Loucy (cell line): ENCODE data around the gene FXYD6.

Experiments used
- H2AFZ ChIP-seq: fragments of 200-600 bp; sonication (generic); 2 replicates; pipeline ENCODE4 v1.6.0; 2016; ENCODE audit warnings: antibody characterized with exemption, mild to moderate bottlenecking, low read length, moderate library complexity
- H3F3A ChIP-seq: fragments of 200-600 bp; 2 replicates; pipeline ENCODE4 v1.6.0; 2016; ENCODE audit warnings: antibody characterized with exemption, low read depth, mild to moderate bottlenecking
- H3K27me3 ChIP-seq: fragments of 200-600 bp; sonication (generic); 2 replicates; pipeline ENCODE4 v1.6.1; 2014; ENCODE audit warnings: low read length, mild to moderate bottlenecking; ENCODE audit not compliant: insufficient read depth, poor library complexity, severe bottlenecking
- H3K36me3 ChIP-seq: fragments of 200-600 bp; sonication (generic); 2 replicates; pipeline ENCODE4 v1.6.1; 2016; ENCODE audit warnings: low read length; ENCODE audit not compliant: insufficient read depth
- H3K4me1 ChIP-seq: fragments of 200-600 bp; sonication (generic); 2 replicates; pipeline ENCODE4 v1.5.1; 2014; ENCODE audit warnings: low read length, mild to moderate bottlenecking; ENCODE audit not compliant: insufficient read depth, poor library complexity, severe bottlenecking
- H3K4me2 ChIP-seq: fragments of 200-600 bp; sonication (generic); 2 replicates; pipeline ENCODE4 v1.6.0; 2014; ENCODE audit warnings: antibody characterized with exemption, low read length, low read depth, mild to moderate bottlenecking; ENCODE audit not compliant: poor library complexity, severe bottlenecking
- H3K4me3 ChIP-seq: fragments of 200-600 bp; sonication (generic); 2 replicates; pipeline ENCODE4 v1.5.1; 2014; ENCODE audit warnings: low read length, mild to moderate bottlenecking, mixed read lengths; ENCODE audit not compliant: poor library complexity, severe bottlenecking
- H3K79me2 ChIP-seq: fragments of 200-600 bp; sonication (generic); 2 replicates; pipeline ENCODE4 v1.6.1; 2014; ENCODE audit warnings: low read length; ENCODE audit not compliant: insufficient read depth
- H3K9ac ChIP-seq: fragments of 200-600 bp; sonication (generic); 2 replicates; pipeline ENCODE4 v1.6.0; 2014; ENCODE audit warnings: mild to moderate bottlenecking, low read depth, low read length, moderate library complexity; ENCODE audit not compliant: poor library complexity, severe bottlenecking
- H3K9me2 ChIP-seq: fragments of 200-600 bp; sonication (generic); replicated peaks from 2 replicates; pipeline ENCODE4 v1.6.1; 2016; ENCODE audit warnings: low read depth, low read length, mixed read lengths
- H3K9me3 ChIP-seq: fragments of 200-600 bp; sonication (generic); 2 replicates; pipeline ENCODE4 v1.6.1; 2014; ENCODE audit warnings: mild to moderate bottlenecking, antibody characterized with exemption, low read length, low read depth; ENCODE audit not compliant: insufficient read depth
- H4K20me1 ChIP-seq: fragments of 200-600 bp; sonication (generic); 2 replicates; pipeline ENCODE4 v1.6.0; 2014; ENCODE audit warnings: antibody characterized with exemption, low read length, mild to moderate bottlenecking; ENCODE audit not compliant: insufficient read depth, poor library complexity, severe bottlenecking
- CTCF ChIP-seq: fragments of 200-600 bp; sonication (generic); conservative IDR thresholded peaks from 2 replicates; pipeline ENCODE4 v1.5.1; 2014; ENCODE audit warnings: mild to moderate bottlenecking, antibody characterized with exemption, low read length
- EZH2phosphoT487 ChIP-seq: fragments of 200-600 bp; IDR thresholded peaks from 2 replicates; pipeline ENCODE4 v1.6.1; 2018; ENCODE audit warnings: antibody characterized with exemption, mild to moderate bottlenecking, moderate library complexity, borderline replicate concordance

Gene FXYD6

GRCh38 chr11:117919341-117919740, 42.9 kb upstream of the FXYD6 start:
- Histone ChIP-seq H2AFZ (no peak overlapping the region), H3K4me1 (peaks cover 24% of the 10 kb centered on the region), H3K27me3 (no peaks in the 10 kb centered on the region), H3K36me3 (no peaks in the 10 kb centered on the region), H3K9me3 (no peaks in the 10 kb centered on the region), H3K9ac (no peak overlapping the region), H3K79me2 (no peaks in the 10 kb centered on the region), H3K4me3 (no peak overlapping the region), H3F3A (no peaks in the 10 kb centered on the region), H4K20me1 (no peaks in the 10 kb centered on the region), H3K4me2 (no peak overlapping the region), H3K9me2 (no peaks in the 10 kb centered on the region)
- TF ChIP-seq CTCF (no peak), EZH2phosphoT487 (no peak)

GRCh38 chr11:117918366-117919255, 42.2 kb upstream of the FXYD6 start:
- no peaks in the 10 kb centered on the region for H3F3A ChIP-seq
- no peak for TF ChIP-seq CTCF
- no peak for TF ChIP-seq EZH2phosphoT487
- no peaks in the 10 kb centered on the region for H3K36me3 ChIP-seq
- H3K79me2 ChIP-seq, result no peaks in the 10 kb centered on the region
- no peaks in the 10 kb centered on the region for H3K27me3 ChIP-seq
- no peak overlapping the region for H3K4me2 ChIP-seq
- no peaks in the 10 kb centered on the region for H3K9me2 ChIP-seq
- H4K20me1 ChIP-seq, result no peaks in the 10 kb centered on the region
- no peak overlapping the region for H3K9ac ChIP-seq
- H3K4me1 ChIP-seq, result peaks cover 32% of the 10 kb centered on the region
- H2AFZ ChIP-seq, result no peak overlapping the region
- no peaks in the 10 kb centered on the region for H3K9me3 ChIP-seq
- no peak overlapping the region for H3K4me3 ChIP-seq

- Histone ChIP-seq H4K20me1 (no peaks in the 10 kb centered on the region), H3K79me2 (no peaks in the 10 kb centered on the region), H3K4me3 (no peak overlapping the region), H3K9ac (no peak overlapping the region), H3K27me3 (no peaks in the 10 kb centered on the region), H2AFZ (no peak overlapping the region), H3K9me2 (no peaks in the 10 kb centered on the region), H3F3A (no peaks in the 10 kb centered on the region), H3K9me3 (no peaks in the 10 kb centered on the region), H3K36me3 (no peaks in the 10 kb centered on the region), H3K4me2 (no peak overlapping the region), H3K4me1 (peaks cover 40% of the 10 kb centered on the region)
- TF ChIP-seq CTCF, result no peak
- TF ChIP-seq EZH2phosphoT487, result no peak
Measured at GRCh38 chr11:117917591-117918151, 41.2 kb upstream of the FXYD6 start.
